Natural killer cell (primary cell): Measurements from ENCODE around the gene PDPN. TPM values are rescaled to one million over a fixed set of nuclear protein-coding genes. Genes with fewer than 3 reads are reported as not detected.

Source experiments
- ATAC-seq, 3 donors: fragments of 150-1000 bp in 2 of 3; fragments of 200-7000 bp in 1 of 3; cut with Tn5 transposase; 1 replicate in 1 of 3; 2 replicates in 2 of 3; pipeline ENCODE4 v1.10.0; 2021; ENCODE audit warnings: mild to moderate bottlenecking in 2 of 3, moderate library complexity in 2 of 3
- DNase-seq, 2 donors: peaks; one replicate each; pipeline versions ENCODE4 v3.0.0 to v3.0.0-alpha.2; 2013 to 2021; ENCODE audit warnings: mixed read lengths in 1 of 2
- H3K27ac ChIP-seq: one replicate; pipeline ENCODE4 v1.5.1; 2013; ENCODE audit warnings: mild to moderate bottlenecking, low read length
- H3K27me3 ChIP-seq: one replicate; pipeline ENCODE4 v1.6.1; 2013; ENCODE audit warnings: low read length; ENCODE audit not compliant: control insufficient read depth, insufficient read depth
- H3K36me3 ChIP-seq: one replicate; pipeline ENCODE4 v1.6.1; 2013; ENCODE audit warnings: low read length; ENCODE audit not compliant: control insufficient read depth, insufficient read depth
- H3K4me1 ChIP-seq: one replicate; pipeline ENCODE4 v1.6.1; 2013; ENCODE audit warnings: low read length; ENCODE audit not compliant: control insufficient read depth, insufficient read depth
- H3K4me3 ChIP-seq: one replicate; pipeline ENCODE4 v1.5.1; 2013; ENCODE audit warnings: low read length
- H3K9me3 ChIP-seq: one replicate; pipeline ENCODE4 v1.6.1; 2013; ENCODE audit warnings: low read length; ENCODE audit not compliant: control insufficient read depth, insufficient read depth
- H3K27ac Mint-ChIP-seq, 2 donors: one replicate each; pipeline ENCODE4 v1.8.0; 2022; ENCODE audit warnings: mild to moderate bottlenecking in 2 of 2, mixed read lengths in 2 of 2, moderate library complexity in 1 of 2
- H3K27me3 Mint-ChIP-seq, 2 donors: one replicate each; pipeline ENCODE4 v1.8.0; 2022; ENCODE audit warnings: low read depth in 2 of 2, mixed read lengths in 2 of 2
- H3K36me3 Mint-ChIP-seq: one replicate; pipeline ENCODE4 v1.8.0; 2022; ENCODE audit warnings: mixed read lengths
- H3K4me1 Mint-ChIP-seq, 2 donors: one replicate each; pipeline ENCODE4 v1.8.0; 2022; ENCODE audit warnings: mixed read lengths in 2 of 2
- H3K4me3 Mint-ChIP-seq: one replicate; pipeline ENCODE4 v1.8.0; 2022; ENCODE audit warnings: mild to moderate bottlenecking, moderate library complexity, mixed read lengths
- H3K9me3 Mint-ChIP-seq, 2 donors: one replicate each; pipeline ENCODE4 v1.8.0; 2022; ENCODE audit warnings: mixed read lengths in 2 of 2
- whole genome bisulfite sequencing: methylation state at CpG from one replicate; pipeline ENCODE4 v1.1.7; 2013; ENCODE audit warnings: missing lambda C conversion rate; ENCODE audit not compliant: insufficient coverage; 5-methylcytosine and 5-hydroxymethylcytosine counted together
- intact Hi-C: fragments of 100-400 bp; cut with micrococcal nuclease; formaldehyde crosslinking; loops from one replicate; pipeline ENCODE4 v1.14.2; 2022
- total RNA-seq, 4 donors: library from RNA; stranded (reverse); fragments of 120-200 nt in 1 of 4; gene quantifications; one replicate each; pipeline versions ENCODE4 v1.2.3 to v1.2.4, GENCODE V29; 2013 to 2022
- TF ChIP-seq, protein P1 (sequence below): fragments of 200-600 bp; IDR thresholded peaks from one replicate; pipeline ENCODE4 v1.8.0; 2022; ENCODE audit warnings: antibody characterized with exemption

The PDPN gene
- total RNA-seq, 3 donors from 2014 or later (not counting 1 experiment from before 2014, with no cell fraction given): not detected

DNA sequence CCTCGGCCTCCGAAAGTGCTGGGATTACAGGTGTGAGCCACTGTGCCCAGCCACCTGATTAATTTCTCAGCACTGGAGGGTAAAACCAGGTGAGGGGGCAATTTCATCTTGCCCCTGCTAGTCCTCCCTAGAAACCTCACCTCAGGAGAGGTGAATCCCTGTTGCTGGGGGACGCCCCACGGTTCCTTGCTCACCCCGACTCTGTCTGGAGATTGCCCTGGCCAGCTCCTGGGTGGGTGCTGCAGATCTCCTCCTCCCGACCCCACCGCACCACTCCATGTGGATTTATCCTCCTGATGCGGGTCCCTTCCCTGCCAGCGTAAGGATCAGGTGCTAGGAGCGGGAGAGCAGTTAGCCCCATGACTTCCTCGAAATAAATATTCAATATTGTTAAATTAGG, 34.9 kb downstream of the PDPN start:
- Mint-ChIP-seq H3K4me3 (no peak overlapping the region), H3K27ac (no peak overlapping the region), H3K27me3 (peaks cover 12% of the 10 kb centered on the region in 2 donors), H3K4me1 (no peaks in the 10 kb centered on the region), H3K36me3 (no peaks in the 10 kb centered on the region), H3K9me3 (no peaks in the 10 kb centered on the region)
- DNase-seq (no peak), ATAC-seq (no peak)
- Histone ChIP-seq H3K36me3 (no peaks in the 10 kb centered on the region), H3K4me3 (no peak overlapping the region), H3K27me3 (no peaks in the 10 kb centered on the region), H3K27ac (no peak overlapping the region), H3K9me3 (no peaks in the 10 kb centered on the region), H3K4me1 (no peaks in the 10 kb centered on the region)
- intact Hi-C loops: no loop called here
- TF ChIP-seq, protein P1, sequence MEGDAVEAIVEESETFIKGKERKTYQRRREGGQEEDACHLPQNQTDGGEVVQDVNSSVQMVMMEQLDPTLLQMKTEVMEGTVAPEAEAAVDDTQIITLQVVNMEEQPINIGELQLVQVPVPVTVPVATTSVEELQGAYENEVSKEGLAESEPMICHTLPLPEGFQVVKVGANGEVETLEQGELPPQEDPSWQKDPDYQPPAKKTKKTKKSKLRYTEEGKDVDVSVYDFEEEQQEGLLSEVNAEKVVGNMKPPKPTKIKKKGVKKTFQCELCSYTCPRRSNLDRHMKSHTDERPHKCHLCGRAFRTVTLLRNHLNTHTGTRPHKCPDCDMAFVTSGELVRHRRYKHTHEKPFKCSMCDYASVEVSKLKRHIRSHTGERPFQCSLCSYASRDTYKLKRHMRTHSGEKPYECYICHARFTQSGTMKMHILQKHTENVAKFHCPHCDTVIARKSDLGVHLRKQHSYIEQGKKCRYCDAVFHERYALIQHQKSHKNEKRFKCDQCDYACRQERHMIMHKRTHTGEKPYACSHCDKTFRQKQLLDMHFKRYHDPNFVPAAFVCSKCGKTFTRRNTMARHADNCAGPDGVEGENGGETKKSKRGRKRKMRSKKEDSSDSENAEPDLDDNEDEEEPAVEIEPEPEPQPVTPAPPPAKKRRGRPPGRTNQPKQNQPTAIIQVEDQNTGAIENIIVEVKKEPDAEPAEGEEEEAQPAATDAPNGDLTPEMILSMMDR: no peak
- 97% methylated on average over 11 of the region's 11 CpGs for WGBS

DNA sequence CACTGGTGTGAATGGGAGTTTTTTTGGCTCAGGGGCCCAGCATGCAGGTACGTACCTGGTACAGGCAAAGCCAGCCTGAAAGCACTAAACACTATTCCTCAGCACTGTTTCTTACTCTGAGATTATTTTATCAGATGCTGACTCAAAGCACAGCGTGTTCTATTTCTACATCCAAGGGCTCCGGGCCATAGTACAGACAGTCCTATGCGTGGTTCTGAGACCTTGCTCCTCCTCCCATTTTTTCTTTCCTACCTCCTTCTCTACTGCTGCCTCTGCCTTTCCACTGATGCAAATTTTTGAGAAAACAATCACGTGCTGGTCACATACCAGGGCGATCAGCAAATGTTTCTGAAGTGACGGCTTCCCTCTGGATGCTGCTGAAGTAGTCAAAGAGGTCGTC, 36.3 kb downstream of the PDPN start:
- Mint-ChIP-seq H3K4me3 (no peak overlapping the region), H3K27ac (no peak overlapping the region), H3K9me3 (no peaks in the 10 kb centered on the region), H3K27me3 (peaks cover 12% of the 10 kb centered on the region in 2 donors), H3K36me3 (no peaks in the 10 kb centered on the region), H3K4me1 (no peaks in the 10 kb centered on the region)
- H3K27ac ChIP-seq: no peak overlapping the region
- no peaks in the 10 kb centered on the region for H3K4me1 ChIP-seq
- no peaks in the 10 kb centered on the region for H3K27me3 ChIP-seq
- WGBS: 77% methylated on average over 8 of the region's 8 CpGs
- ATAC-seq (no peak), DNase-seq (no peak)
- H3K4me3 ChIP-seq: no peak overlapping the region
- intact Hi-C loops: no loop called here
- no peaks in the 10 kb centered on the region for H3K36me3 ChIP-seq
- no peaks in the 10 kb centered on the region for H3K9me3 ChIP-seq
- TF ChIP-seq, protein P1: no peak

- no peak overlapping the region for H3K27ac ChIP-seq
- H3K4me3 ChIP-seq: no peak overlapping the region
- TF ChIP-seq, protein P1: no peak
- H3K27me3 ChIP-seq: no peaks in the 10 kb centered on the region
- Mint-ChIP-seq H3K9me3 (no peaks in the 10 kb centered on the region), H3K36me3 (no peaks in the 10 kb centered on the region), H3K27me3 (peaks cover 3 to 10% of the 10 kb centered on the region in 2 donors), H3K4me1 (no peaks in the 10 kb centered on the region), H3K27ac (no peak overlapping the region), H3K4me3 (no peak overlapping the region)
- 86% methylated on average over 5 of the region's 5 CpGs for WGBS
- no peaks in the 10 kb centered on the region for H3K36me3 ChIP-seq
- intact Hi-C loops: no loop called here
- H3K9me3 ChIP-seq: no peaks in the 10 kb centered on the region
- ATAC-seq (no peak), DNase-seq (no peak)
- no peaks in the 10 kb centered on the region for H3K4me1 ChIP-seq
Observed at GRCh38 chr1:13620825-13621224, 37.2 kb downstream of the PDPN start.

GRCh38 chr1:13622446-13622845, 38.8 kb downstream of the PDPN start:
- intact Hi-C loops: no loop called here
- TF ChIP-seq, protein P1: no peak
- Histone ChIP-seq H3K36me3 (no peaks in the 10 kb centered on the region), H3K4me3 (no peak overlapping the region), H3K27ac (no peak overlapping the region), H3K4me1 (no peaks in the 10 kb centered on the region), H3K27me3 (no peaks in the 10 kb centered on the region), H3K9me3 (no peaks in the 10 kb centered on the region)
- WGBS: 91% methylated on average over 4 of the region's 4 CpGs
- H3K27me3 Mint-ChIP-seq: peaks cover 0 to 10% of the 10 kb centered on the region in 2 donors
- ATAC-seq: no peak
- no peak overlapping the region for H3K27ac Mint-ChIP-seq
- no peaks in the 10 kb centered on the region for H3K9me3 Mint-ChIP-seq
- no peaks in the 10 kb centered on the region for H3K4me1 Mint-ChIP-seq
- H3K4me3 Mint-ChIP-seq: no peak overlapping the region
- no peaks in the 10 kb centered on the region for H3K36me3 Mint-ChIP-seq
- no peak for DNase-seq
